K562 (cell line): Measurements from ENCODE around the gene PCDH9. TPM values are rescaled to one million over a fixed set of nuclear protein-coding genes. Genes with fewer than 3 reads are reported as not detected.

ENCODE experiments used
- ATAC-seq: fragments of 200-7000 bp; cut with Tn5 transposase; 3 replicates; pipeline ENCODE4 v1.9.1; 2020; ENCODE audit warnings: moderate library complexity
- BruUV-seq: library from RNA; stranded (reverse); fragments of 400-500 nt; replicated peaks from 2 replicates; lab custom pipeline; 2021; lab: Mats Ljungman, UMichigan
- CTCF ChIA-PET: fragments of 300-600 bp; formaldehyde crosslinking; extraction: SDS; loops from one replicate; lab custom pipeline; 2021; ENCODE audit warnings: low intra/inter-chr PET ratio; lab: Yijun Ruan, JAX
- POLR2A ChIA-PET: fragments of 300-600, 350-650 bp; sonication (Branson Sonifier 250); formaldehyde crosslinking; extraction: SDS; loops from one replicate; lab custom pipeline; 2021; ENCODE audit warnings: antibody characterized with exemption, inconsistent platforms; lab: Yijun Ruan, JAX
- DNase-seq, 4 experiments: peaks; one replicate each; pipeline versions ENCODE4 v3.0.0 to v3.0.0-alpha.2; 2011 to 2018; ENCODE audit warnings: low spot score in 3 of 4, mixed read lengths in 3 of 4; ENCODE audit errors: extremely low read depth in 1 of 4
- FAIRE-seq: peaks from 2 replicates; lab custom pipeline; 2011; peaks lifted over from hg19 to GRCh38; lab: Jason Lieb, UNC
- H2AFZ ChIP-seq: 2 replicates; pipeline ENCODE4 v1.6.0; 2011; ENCODE audit warnings: low read depth, low read length, control low read depth, inconsistent platforms
- H3K27ac ChIP-seq: fragments of 200-600 bp; 3 replicates; pipeline ENCODE4 v1.8.0; 2011; ENCODE audit warnings: low read depth, mild to moderate bottlenecking, control low read depth, inconsistent platforms, low read length, moderate library complexity, mixed read lengths; ENCODE audit errors: extremely low read depth
- H3K27me3 ChIP-seq, 2 experiments: fragments of 300-600 bp in 1 of 2; 2 replicates in 1 of 2; 3 replicates in 1 of 2; pipeline versions ENCODE4 v1.6.0 to v1.8.0; 2011; ENCODE audit warnings: inconsistent platforms in 2 of 2, low read length in 2 of 2, mild to moderate bottlenecking in 1 of 2, mixed read lengths in 1 of 2, moderate library complexity in 1 of 2; ENCODE audit not compliant: control insufficient read depth in 2 of 2, insufficient read depth in 2 of 2
- H3K36me3 ChIP-seq: fragments of 300-600 bp; 3 replicates; pipeline ENCODE4 v1.8.0; 2011; ENCODE audit warnings: mild to moderate bottlenecking, low read length, inconsistent platforms; ENCODE audit not compliant: control insufficient read depth, insufficient read depth
- H3K4me1 ChIP-seq, 2 experiments: fragments of 200-600 bp in 1 of 2; replicated peaks in 1 of 2; 2 replicates in 1 of 2; 3 replicates in 1 of 2; pipeline versions ENCODE4 v1.5.1 to v1.8.0; 2011; ENCODE audit warnings: inconsistent platforms in 2 of 2, low read length in 2 of 2, mild to moderate bottlenecking in 1 of 2, mixed read lengths in 1 of 2, moderate library complexity in 1 of 2; ENCODE audit not compliant: control insufficient read depth in 2 of 2, insufficient read depth in 2 of 2
- H3K4me2 ChIP-seq: 2 replicates; pipeline ENCODE4 v1.6.1; 2011; ENCODE audit warnings: low read length, control low read depth, inconsistent platforms, mixed read lengths; ENCODE audit not compliant: insufficient read depth
- H3K4me3 ChIP-seq: fragments of 200-600 bp; sonication (generic), shearing (Covaris generic); 2 replicates; pipeline ENCODE4 v1.5.1; 2016; ENCODE audit warnings: control low read depth, inconsistent platforms
- H3K79me2 ChIP-seq: fragments of 200-600 bp; 3 replicates; pipeline ENCODE4 v1.8.0; 2011; ENCODE audit warnings: low read length, inconsistent platforms; ENCODE audit not compliant: control insufficient read depth, insufficient read depth
- H3K9ac ChIP-seq, 2 experiments: 2 replicates each; pipeline versions ENCODE4 v1.6.0 to v1.6.1; 2011; ENCODE audit warnings: low read depth in 2 of 2, low read length in 2 of 2, control low read depth in 1 of 2, inconsistent platforms in 1 of 2, mild to moderate bottlenecking in 1 of 2, mixed read lengths in 1 of 2; ENCODE audit not compliant: insufficient read depth in 1 of 2
- H3K9me1 ChIP-seq: one replicate; pipeline ENCODE4 v1.6.0; 2011; ENCODE audit warnings: inconsistent platforms, mild to moderate bottlenecking, low read length, moderate library complexity; ENCODE audit not compliant: control insufficient read depth, insufficient read depth
- H3K9me3 ChIP-seq: replicated peaks from 2 replicates; pipeline ENCODE4 v1.5.1; 2011; ENCODE audit warnings: low read depth, low read length, inconsistent platforms; ENCODE audit not compliant: control insufficient read depth, insufficient read depth
- H4K20me1 ChIP-seq: replicated peaks from 2 replicates; pipeline ENCODE4 v1.6.1; 2011; ENCODE audit warnings: low read length, inconsistent platforms, mixed read lengths; ENCODE audit not compliant: control insufficient read depth, insufficient read depth
- ATF7 ChIP-seq: fragments of 450-650 bp; IDR thresholded peaks from 2 replicates; pipeline ENCODE4 v1.7.1; 2014; ENCODE audit warnings: mild to moderate bottlenecking, moderate library complexity
- CEBPB ChIP-seq: fragments of 450-650 bp; IDR thresholded peaks from 2 replicates; pipeline ENCODE4 v1.6.1; 2016; ENCODE audit warnings: missing genetic modification characterization, missing compliant biosample characterization
- CEBPG ChIP-seq, 3 experiments: fragments of 200-800 bp in 1 of 3; sonication (Bioruptor generic) in 1 of 3; sonication (generic) in 1 of 3; formaldehyde crosslinking in 1 of 3; IDR thresholded peaks in 2 of 3; conservative IDR thresholded peaks in 1 of 3; 2 replicates each; pipeline versions ENCODE4 v1.6.1 to v1.8.0; 2016 to 2022; ENCODE audit warnings: missing compliant biosample characterization in 2 of 3, missing genetic modification characterization in 2 of 3, mild to moderate bottlenecking in 1 of 3, missing genetic modification reagents in 1 of 3
- CREB1 ChIP-seq, 2 experiments: sonication (generic) in 1 of 2; formaldehyde crosslinking in 1 of 2; IDR thresholded peaks; 2 replicates each; pipeline versions ENCODE4 v1.6.1 to v1.8.0; 2012 to 2022; ENCODE audit warnings: inconsistent platforms in 1 of 2, mild to moderate bottlenecking in 1 of 2, missing genetic modification reagents in 1 of 2, moderate library complexity in 1 of 2
- NR2C2 ChIP-seq, 2 experiments: fragments of 200-800 bp in 1 of 2; sonication (Bioruptor generic) in 1 of 2; sonication (generic) in 1 of 2; formaldehyde crosslinking in 1 of 2; IDR thresholded peaks; 2 replicates each; pipeline versions ENCODE4 v1.6.1 to v1.8.0; 2016 to 2022; ENCODE audit warnings: mild to moderate bottlenecking in 1 of 2, missing compliant biosample characterization in 1 of 2, missing genetic modification characterization in 1 of 2, missing genetic modification reagents in 1 of 2
- ZBTB12 ChIP-seq: fragments of 250-450 bp; sonication (Bioruptor Pico); IDR thresholded peaks from 2 replicates; pipeline ENCODE4 v1.4.0; 2020
- ZNF253 ChIP-seq: fragments of 250-450 bp; sonication (Bioruptor Pico); conservative IDR thresholded peaks from 2 replicates; pipeline ENCODE4 v1.6.1; 2021; ENCODE audit warnings: mild to moderate bottlenecking
- ZNF76 ChIP-seq: fragments of 250-450 bp; sonication (Bioruptor Pico); IDR thresholded peaks from 2 replicates; pipeline ENCODE4 v1.4.0; 2020; ENCODE audit warnings: mild to moderate bottlenecking, moderate library complexity, borderline replicate concordance
- WGBS: fragments of 100-300 bp; shearing (Covaris generic); methylation state at CpG from one replicate; pipeline ENCODE4 v1.1.6; 2016; ENCODE audit warnings: low coverage, mixed read lengths; ENCODE audit not compliant: insufficient coverage; ENCODE audit errors: missing lambda C conversion rate; 5-methylcytosine and 5-hydroxymethylcytosine counted together
- in situ Hi-C: fragments of 300-500 bp; cut with MboI; formaldehyde crosslinking; loops from 4 replicates; pipeline ENCODE4 v1.15.0; 2018; ENCODE audit warnings: inconsistent platforms, mixed read lengths
- intact Hi-C: fragments of 100-400 bp; cut with micrococcal nuclease; formaldehyde crosslinking; loops from 2 replicates; pipeline ENCODE4 v1.14.2; 2022
- polyA plus RNA-seq, 8 experiments: library from polyadenylated mRNA; depleted of rRNA in 4 of 8; stranded (reverse) in 5 of 8; unstranded in 3 of 8; fragments of >200 nt; fragmentation: Nextera tagmentation in 2 of 8; fragmentation: Illumina TruSeq in 1 of 8; extraction: Ambion mirVana in 2 of 8; extraction: Trizol in 1 of 8; gene quantifications; 2 replicates each; pipeline versions ENCODE4 v1.2.1 to v1.2.3, GENCODE V29; 2011 to 2014; ENCODE audit warnings: inconsistent platforms in 1 of 8, missing spikeins in 1 of 8
- total RNA-seq, 7 experiments: library from RNA; depleted of rRNA in 6 of 7; stranded (reverse); fragments of >200 nt in 6 of 7; fragmentation: Illumina TruSeq in 2 of 7; extraction: Trizol in 2 of 7; gene quantifications; 2 replicates each; pipeline versions ENCODE4 v1.2.1 to v1.2.3, GENCODE V29; 2011 to 2021; ENCODE audit warnings: low replicate concordance in 1 of 7
- TF ChIP-seq, protein P1 (sequence below): fragments of 250-450 bp; sonication (Bioruptor Pico); IDR thresholded peaks from 2 replicates; pipeline ENCODE4 v1.5.0; 2021; ENCODE audit warnings: mild to moderate bottlenecking, borderline replicate concordance

The PCDH9 gene
- total and polyA plus RNA-seq, 9 of the 15 experiments (the other 6 are each of a cell fraction or from before 2014, with no cell fraction given), result 1.1 to 6.7 (median 4.9) TPM

DNA sequence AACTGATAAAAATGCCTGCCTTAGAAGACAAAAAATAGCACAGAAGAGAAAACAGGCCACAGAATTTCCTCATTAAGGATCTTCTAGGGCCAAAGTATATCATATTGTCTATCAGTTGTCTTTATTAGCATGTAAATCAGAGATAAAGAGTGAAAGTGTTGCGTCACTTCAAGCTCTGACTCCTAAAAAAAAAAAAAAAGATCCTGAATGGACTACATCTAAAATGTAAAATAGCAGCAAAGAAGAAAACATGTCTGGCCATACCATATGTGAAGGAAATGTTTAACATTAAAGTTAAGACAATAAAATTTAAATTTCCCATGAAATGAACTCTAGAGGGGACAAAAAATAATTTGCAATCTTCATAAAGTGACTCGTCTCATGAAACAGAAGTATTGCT, 237.4 kb downstream of the PCDH9 start:
- Histone ChIP-seq H2AFZ (no peak overlapping the region), H3K4me3 (no peak overlapping the region)
- in situ Hi-C loops, result no loop called here

More for the DNA sequence above, 237.4 kb downstream of the PCDH9 start:
- Histone ChIP-seq H3K79me2 (no peaks in the 10 kb centered on the region), H3K4me2 (no peak overlapping the region), H3K4me1 (peaks cover 0 to 8% of the 10 kb centered on the region in 2 experiments; a peak in 2 of 5 replicates), H3K27me3 (no peaks in the 10 kb centered on the region), H3K36me3 (no peaks in the 10 kb centered on the region), H3K27ac (no peak overlapping the region), H3K9me3 (no peaks in the 10 kb centered on the region), H4K20me1 (no peaks in the 10 kb centered on the region), H3K9me1 (no peaks in the 10 kb centered on the region), H3K9ac (no peak overlapping the region)
- no TSS peak for BruUV-seq
- ChIA-PET POLR2A (no interaction called here), CTCF (no interaction called here)
- TF ChIP-seq CREB1 (IDR thresholded peaks at IDR 0.05), result no peak
- TF ChIP-seq CREB1 (CRISPR knock-in tag; IDR thresholded peaks at IDR 0.05), result no peak
- no peak for TF ChIP-seq CEBPG (CRISPR knock-in tag; IDR thresholded peaks at IDR 0.05)
- peak in 1 of 2 experiments; percentile 39; a peak in 1 of 4 replicates for TF ChIP-seq CEBPG (tag; conservative IDR thresholded peaks at IDR 0.05 in 1 of 2, IDR thresholded peaks at IDR 0.05 in 1 of 2)
- TF ChIP-seq ATF7, result no peak
- TF ChIP-seq ZNF253 (CRISPR knock-in tag), result no peak
- TF ChIP-seq NR2C2 (CRISPR knock-in tag; IDR thresholded peaks at IDR 0.05), result no peak
- no peak for TF ChIP-seq NR2C2 (tag; IDR thresholded peaks at IDR 0.05)
- TF ChIP-seq CEBPB (tag), result peak; percentile 44; the same call in 1 of the 2 replicates
- TF ChIP-seq ZNF76 (CRISPR knock-in tag), result no peak
- TF ChIP-seq, protein P1, sequence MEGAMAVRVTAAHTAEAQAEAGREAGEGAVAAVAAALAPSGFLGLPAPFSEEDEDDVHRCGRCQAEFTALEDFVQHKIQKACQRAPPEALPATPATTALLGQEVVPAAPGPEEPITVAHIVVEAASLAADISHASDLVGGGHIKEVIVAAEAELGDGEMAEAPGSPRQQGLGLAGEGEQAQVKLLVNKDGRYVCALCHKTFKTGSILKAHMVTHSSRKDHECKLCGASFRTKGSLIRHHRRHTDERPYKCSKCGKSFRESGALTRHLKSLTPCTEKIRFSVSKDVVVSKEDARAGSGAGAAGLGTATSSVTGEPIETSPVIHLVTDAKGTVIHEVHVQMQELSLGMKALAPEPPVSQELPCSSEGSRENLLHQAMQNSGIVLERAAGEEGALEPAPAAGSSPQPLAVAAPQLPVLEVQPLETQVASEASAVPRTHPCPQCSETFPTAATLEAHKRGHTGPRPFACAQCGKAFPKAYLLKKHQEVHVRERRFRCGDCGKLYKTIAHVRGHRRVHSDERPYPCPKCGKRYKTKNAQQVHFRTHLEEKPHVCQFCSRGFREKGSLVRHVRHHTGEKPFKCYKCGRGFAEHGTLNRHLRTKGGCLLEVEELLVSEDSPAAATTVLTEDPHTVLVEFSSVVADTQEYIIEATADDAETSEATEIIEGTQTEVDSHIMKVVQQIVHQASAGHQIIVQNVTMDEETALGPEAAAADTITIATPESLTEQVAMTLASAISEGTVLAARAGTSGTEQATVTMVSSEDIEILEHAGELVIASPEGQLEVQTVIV (CRISPR knock-in tag), result no peak
- no peak for TF ChIP-seq ZBTB12
- DNase-seq (no peak), ATAC-seq (no peak), FAIRE-seq (no peak)
- 44% methylated on average over 1 of the region's 2 CpGs for WGBS
- intact Hi-C loops, result no loop called here
